HepG2 (cell line): Measurements from ENCODE around the gene RANBP2. TPM values are rescaled to one million over a fixed set of nuclear protein-coding genes. Genes with fewer than 3 reads are reported as not detected.

Source experiments
- ARID5B ChIP-seq: IDR thresholded peaks from 2 replicates; pipeline ENCODE4 v1.4.0; 2020; ENCODE audit warnings: mild to moderate bottlenecking, missing genetic modification reagents
- DNMT1 ChIP-seq: sonication (generic); formaldehyde crosslinking; IDR thresholded peaks from 2 replicates; pipeline ENCODE4 v1.5.1; 2020; ENCODE audit warnings: mild to moderate bottlenecking, missing genetic modification reagents
- LBX2 ChIP-seq: sonication (generic); formaldehyde crosslinking; IDR thresholded peaks from 2 replicates; pipeline ENCODE4 v1.5.0; 2020; ENCODE audit warnings: missing genetic modification reagents, mild to moderate bottlenecking, borderline replicate concordance
- MED8 ChIP-seq: sonication (generic); formaldehyde crosslinking; IDR thresholded peaks from 2 replicates; pipeline ENCODE4 v1.8.1; 2023; ENCODE audit warnings: mild to moderate bottlenecking, missing genetic modification reagents; ENCODE audit not compliant: insufficient replicate concordance
- PHF8 ChIP-seq: sonication (generic); formaldehyde crosslinking; IDR thresholded peaks from 2 replicates; pipeline ENCODE4 v1.5.0; 2020; ENCODE audit warnings: missing genetic modification reagents
- PRDM10 ChIP-seq: sonication (generic); formaldehyde crosslinking; IDR thresholded peaks from 2 replicates; pipeline ENCODE4 v1.4.0; 2020; ENCODE audit warnings: low read depth, missing genetic modification reagents
- SP4 ChIP-seq: sonication (generic); formaldehyde crosslinking; IDR thresholded peaks from 2 replicates; pipeline ENCODE4 v1.8.1; 2023; ENCODE audit warnings: mild to moderate bottlenecking, missing genetic modification reagents
- THAP8 ChIP-seq: sonication (generic); formaldehyde crosslinking; IDR thresholded peaks from 2 replicates; pipeline ENCODE4 v1.5.1; 2020; ENCODE audit warnings: missing genetic modification reagents, mild to moderate bottlenecking, borderline replicate concordance
- ZBTB10 ChIP-seq: sonication (generic); formaldehyde crosslinking; IDR thresholded peaks from 2 replicates; pipeline ENCODE4 v1.4.0; 2020; ENCODE audit warnings: missing genetic modification reagents, borderline replicate concordance
- ZBTB25 ChIP-seq: IDR thresholded peaks from 2 replicates; pipeline ENCODE4 v1.6.1; 2018; ENCODE audit warnings: missing genetic modification reagents
- ZNF124 ChIP-seq: sonication (generic); formaldehyde crosslinking; IDR thresholded peaks from 2 replicates; pipeline ENCODE4 v1.4.0; 2020; ENCODE audit warnings: missing genetic modification reagents
- ZNF30 ChIP-seq: sonication (generic); formaldehyde crosslinking; IDR thresholded peaks from 2 replicates; pipeline ENCODE4 v1.5.0; 2020; ENCODE audit warnings: mild to moderate bottlenecking, missing genetic modification reagents
- ZNF331 ChIP-seq: sonication (generic); formaldehyde crosslinking; IDR thresholded peaks from 2 replicates; pipeline ENCODE4 v1.4.0; 2020; ENCODE audit warnings: missing genetic modification reagents
- ZNF563 ChIP-seq: sonication (generic); formaldehyde crosslinking; IDR thresholded peaks from 2 replicates; pipeline ENCODE4 v1.8.0; 2022; ENCODE audit warnings: mild to moderate bottlenecking, moderate library complexity, missing genetic modification reagents
- polyA plus RNA-seq, 8 experiments: library from polyadenylated mRNA; depleted of rRNA in 3 of 8; stranded (reverse) in 7 of 8; unstranded in 1 of 8; fragments of >200 nt; fragmentation: Illumina TruSeq in 4 of 8; extraction: Trizol in 4 of 8; gene quantifications; 2 replicates each; pipeline versions ENCODE4 v1.2.1 to v1.2.3, GENCODE V29; 2011 to 2016; ENCODE audit warnings: low read depth in 4 of 8, missing spikeins in 1 of 8, mixed read lengths in 1 of 8; ENCODE audit not compliant: insufficient read depth in 1 of 8
- total RNA-seq, 5 experiments: library from RNA; depleted of rRNA; stranded (reverse); fragments of >200 nt; fragmentation: Illumina TruSeq; extraction: Trizol; gene quantifications; 2 replicates each; pipeline ENCODE4 v1.2.3, GENCODE V29; 2016; ENCODE audit warnings: low read depth in 1 of 5

The RANBP2 gene
- total and polyA plus RNA-seq, 2 of the 13 experiments (the other 11 are each of a cell fraction or from before 2014, with no cell fraction given), result 12.2 to 87.0 TPM

GRCh38 chr2:108786354-108787215, 67.3 kb downstream of the RANBP2 start, which contains the start of gene CCDC138 (continued):
- TF ChIP-seq SP4 (CRISPR knock-in tag) (peak; percentile 85), PHF8 (CRISPR knock-in tag) (peak; percentile 93), ZBTB10 (CRISPR knock-in tag) (peak; percentile 58; the same call in 1 of the 2 replicates), ZBTB25 (CRISPR knock-in tag) (peak; percentile 80; the same call in 1 of the 2 replicates), THAP8 (peak; percentile 92; the same call in 1 of the 2 replicates), MED8 (CRISPR knock-in tag) (peak; percentile 87), ZNF30 (no peak), ZNF563 (peak; percentile 96), DNMT1 (0 out of 2 replicates have a peak, but pooled peaks have one; percentile 36), ZNF124 (CRISPR knock-in tag) (peak; percentile 88), PRDM10 (CRISPR knock-in tag) (no peak; the same call in 1 of the 2 replicates), LBX2 (CRISPR knock-in tag) (peak; percentile 8; the same call in 1 of the 2 replicates), ZNF331 (peak; percentile 84), ARID5B (peak; percentile 80)
